Activated naive CD8-positive, alpha-beta T cell (primary cell): ENCODE data around the gene MUC4.
"Not testable (repeated sequence)": the region's sequence is repeated elsewhere in the genome, so short reads cannot be mapped to it uniquely, and the experiment has no call there.

Source experiments
- H3K27ac Mint-ChIP-seq: one replicate; pipeline ENCODE4 v1.8.0; 2021; ENCODE audit warnings: mixed read lengths
- H3K27me3 Mint-ChIP-seq: one replicate; pipeline ENCODE4 v1.8.0; 2021; ENCODE audit warnings: mixed read lengths
- H3K36me3 Mint-ChIP-seq: one replicate; pipeline ENCODE4 v1.8.0; 2021; ENCODE audit warnings: mixed read lengths
- H3K4me1 Mint-ChIP-seq: one replicate; pipeline ENCODE4 v1.8.0; 2021; ENCODE audit warnings: low read depth, mixed read lengths
- H3K4me3 Mint-ChIP-seq: one replicate; pipeline ENCODE4 v1.8.0; 2021; ENCODE audit warnings: mild to moderate bottlenecking, mixed read lengths
- H3K9me3 Mint-ChIP-seq: one replicate; pipeline ENCODE4 v1.8.0; 2021; ENCODE audit warnings: low read depth, mixed read lengths

The MUC4 gene

GRCh38 chr3:195722139-195722995 is 89.4 kb downstream of the MUC4 start:
- not testable (repeated sequence) for H3K36me3 Mint-ChIP-seq, H3K9me3 Mint-ChIP-seq, H3K4me3 Mint-ChIP-seq, H3K27ac Mint-ChIP-seq, H3K27me3 Mint-ChIP-seq, H3K4me1 Mint-ChIP-seq

GRCh38 chr3:195720831-195721506 is 90.8 kb downstream of the MUC4 start, which contains the start of gene MUC20:
Gene MUC20, plus strand, starts transcription at chr3:195720978. Its CDS starts 30 bp downstream, at chr3:195721008.
- H3K36me3 Mint-ChIP-seq, H3K27me3 Mint-ChIP-seq, H3K4me1 Mint-ChIP-seq, H3K9me3 Mint-ChIP-seq, H3K27ac Mint-ChIP-seq, H3K4me3 Mint-ChIP-seq: not testable (repeated sequence)

GRCh38 chr3:195719514-195720254 is 92.0 kb downstream of the MUC4 start:
- not testable (repeated sequence) for H3K4me1 Mint-ChIP-seq, H3K9me3 Mint-ChIP-seq, H3K27me3 Mint-ChIP-seq, H3K4me3 Mint-ChIP-seq, H3K27ac Mint-ChIP-seq
- H3K36me3 Mint-ChIP-seq: peaks cover 12% of the 10 kb centered on the region

GRCh38 chr3:195718477-195718984 is 93.2 kb downstream of the MUC4 start:
- Mint-ChIP-seq H3K27me3 (no peaks in the 10 kb centered on the region), H3K36me3 (peaks cover 12% of the 10 kb centered on the region), H3K9me3 (no peaks in the 10 kb centered on the region), H3K4me3 (no peak overlapping the region), H3K4me1 (peaks cover 6% of the 10 kb centered on the region), H3K27ac (no peak overlapping the region)

- H3K27ac Mint-ChIP-seq: no peak overlapping the region
- no peaks in the 10 kb centered on the region for H3K27me3 Mint-ChIP-seq
- peaks cover 6% of the 10 kb centered on the region for H3K4me1 Mint-ChIP-seq
- H3K9me3 Mint-ChIP-seq: no peaks in the 10 kb centered on the region
- peaks cover 12% of the 10 kb centered on the region for H3K36me3 Mint-ChIP-seq
- H3K4me3 Mint-ChIP-seq: no peak overlapping the region
Observed at GRCh38 chr3:195717852-195718476, 93.8 kb downstream of the MUC4 start.

- no peak overlapping the region for H3K4me3 Mint-ChIP-seq
- H3K4me1 Mint-ChIP-seq: peaks cover 6% of the 10 kb centered on the region
- H3K27me3 Mint-ChIP-seq: no peaks in the 10 kb centered on the region
- H3K9me3 Mint-ChIP-seq: no peaks in the 10 kb centered on the region
- no peak overlapping the region for H3K27ac Mint-ChIP-seq
- peaks cover 12% of the 10 kb centered on the region for H3K36me3 Mint-ChIP-seq
Observed at GRCh38 chr3:195717416-195717815, 94.3 kb downstream of the MUC4 start.

- Mint-ChIP-seq H3K9me3 (no peaks in the 10 kb centered on the region), H3K4me3 (no peak overlapping the region), H3K4me1 (peaks cover 6% of the 10 kb centered on the region), H3K27me3 (no peaks in the 10 kb centered on the region), H3K36me3 (peaks cover 15% of the 10 kb centered on the region), H3K27ac (no peak overlapping the region)
Observed at GRCh38 chr3:195715583-195716266, 96.0 kb downstream of the MUC4 start.

GRCh38 chr3:195715134-195715533 is 96.6 kb downstream of the MUC4 start:
- Mint-ChIP-seq H3K36me3 (peaks cover 18% of the 10 kb centered on the region), H3K27me3 (no peaks in the 10 kb centered on the region), H3K4me3 (no peak overlapping the region), H3K9me3 (no peaks in the 10 kb centered on the region), H3K27ac (no peak overlapping the region), H3K4me1 (peaks cover 6% of the 10 kb centered on the region)

GRCh38 chr3:195714380-195715011 is 97.2 kb downstream of the MUC4 start:
- Mint-ChIP-seq H3K4me3 (no peak overlapping the region), H3K27ac (no peak overlapping the region), H3K27me3 (no peaks in the 10 kb centered on the region), H3K4me1 (peaks cover 6% of the 10 kb centered on the region), H3K36me3 (peaks cover 24% of the 10 kb centered on the region), H3K9me3 (no peaks in the 10 kb centered on the region)

GRCh38 chr3:195713150-195713549 is 98.6 kb downstream of the MUC4 start:
- H3K4me3 Mint-ChIP-seq, H3K4me1 Mint-ChIP-seq, H3K27ac Mint-ChIP-seq, H3K27me3 Mint-ChIP-seq, H3K9me3 Mint-ChIP-seq: not testable (repeated sequence)
- H3K36me3 Mint-ChIP-seq: peaks cover 30% of the 10 kb centered on the region

GRCh38 chr3:195712535-195712910 is 99.2 kb downstream of the MUC4 start:
- not testable (repeated sequence) for H3K27me3 Mint-ChIP-seq, H3K9me3 Mint-ChIP-seq
- H3K36me3 Mint-ChIP-seq: peaks cover 30% of the 10 kb centered on the region

GRCh38 chr3:195711813-195712534 is 99.8 kb downstream of the MUC4 start:
- Mint-ChIP-seq H3K4me3 (no peak overlapping the region), H3K36me3 (peaks cover 30% of the 10 kb centered on the region), H3K4me1 (peaks cover 6% of the 10 kb centered on the region), H3K9me3 (no peaks in the 10 kb centered on the region), H3K27me3 (no peaks in the 10 kb centered on the region), H3K27ac (no peak overlapping the region)

More at GRCh38 chr3:195712535-195712910, 99.2 kb downstream of the MUC4 start:
- not testable (repeated sequence) for H3K4me1 Mint-ChIP-seq, H3K4me3 Mint-ChIP-seq, H3K27ac Mint-ChIP-seq

GRCh38 chr3:195711091-195711812 is 100.5 kb downstream of the MUC4 start:
- not testable (repeated sequence) for H3K9me3 Mint-ChIP-seq, H3K4me1 Mint-ChIP-seq, H3K27me3 Mint-ChIP-seq, H3K27ac Mint-ChIP-seq, H3K4me3 Mint-ChIP-seq
- H3K36me3 Mint-ChIP-seq: peaks cover 30% of the 10 kb centered on the region
